IMR-90 (cell line): ENCODE results near the gene AOPEP. TPM values are rescaled to one million over a fixed set of nuclear protein-coding genes. Genes with fewer than 3 reads are reported as not detected.

Experiments used
- ATAC-seq: fragments of 200-7000 bp; cut with Tn5 transposase; 2 replicates; pipeline ENCODE4 v1.9.1; 2020; ENCODE audit warnings: low read depth, mild to moderate bottlenecking, moderate library complexity
- BruUV-seq: library from RNA; stranded (reverse); fragments of 400-500 nt; replicated peaks from 2 replicates; lab custom pipeline; 2021; lab: Mats Ljungman, UMichigan
- CTCF ChIA-PET: fragments of 300-600 bp; formaldehyde crosslinking; extraction: SDS; loops from one replicate; lab custom pipeline; 2021; ENCODE audit warnings: antibody characterized with exemption; lab: Yijun Ruan, JAX
- POLR2A ChIA-PET: fragments of 300-600 bp; sonication (Branson Sonifier 250); formaldehyde crosslinking; loops from one replicate; lab custom pipeline; 2022; ENCODE audit warnings: antibody characterized with exemption; ENCODE audit not compliant: unreplicated experiment; lab: Charles Lee
- DNase-seq: peaks from one replicate; pipeline ENCODE4 v3.0.0; 2013
- H2AFZ ChIP-seq: replicated peaks from 2 replicates; pipeline ENCODE3; 2013; ENCODE audit warnings: low read length, mild to moderate bottlenecking; ENCODE audit not compliant: poor library complexity
- H2AK5ac ChIP-seq: 2 replicates; pipeline ENCODE4 v1.6.1; 2013; ENCODE audit warnings: low read depth, low read length, inconsistent platforms
- H2AK9ac ChIP-seq: replicated peaks from 2 replicates; pipeline ENCODE3; 2013; ENCODE audit warnings: mild to moderate bottlenecking, low read depth, low read length, moderate library complexity; ENCODE audit not compliant: poor library complexity
- H2BK120ac ChIP-seq: 2 replicates; pipeline ENCODE4 v1.6.1; 2013; ENCODE audit warnings: low read depth, low read length, inconsistent platforms
- H2BK15ac ChIP-seq: 3 replicates; pipeline ENCODE4 v1.6.1; 2013; ENCODE audit warnings: low read depth, low read length, inconsistent platforms
- H2BK20ac ChIP-seq: 2 replicates; pipeline ENCODE4 v1.6.1; 2013; ENCODE audit warnings: low read depth, mild to moderate bottlenecking, inconsistent platforms, low read length, moderate library complexity
- H2BK5ac ChIP-seq: 2 replicates; pipeline ENCODE4 v1.6.1; 2013; ENCODE audit warnings: mild to moderate bottlenecking, low read depth, low read length, inconsistent platforms; ENCODE audit not compliant: poor library complexity, severe bottlenecking
- H3K14ac ChIP-seq: replicated peaks from 2 replicates; pipeline ENCODE4 v1.6.1; 2013; ENCODE audit warnings: low read depth, low read length, inconsistent platforms
- H3K18ac ChIP-seq: 2 replicates; pipeline ENCODE4 v1.6.1; 2013; ENCODE audit warnings: low read depth, low read length, control low read depth
- H3K23ac ChIP-seq: 2 replicates; pipeline ENCODE4 v1.6.1; 2013; ENCODE audit warnings: low read depth, low read length, inconsistent platforms
- H3K27ac ChIP-seq: 2 replicates; pipeline ENCODE4 v1.5.1; 2013; ENCODE audit warnings: mild to moderate bottlenecking, control low read depth, low read length; ENCODE audit not compliant: insufficient read depth
- H3K27me3 ChIP-seq: 2 replicates; pipeline ENCODE4 v1.6.1; 2013; ENCODE audit warnings: low read length; ENCODE audit not compliant: control insufficient read depth, insufficient read depth
- H3K36me3 ChIP-seq: 2 replicates; pipeline ENCODE4 v1.6.1; 2013; ENCODE audit warnings: low read length, mixed read lengths; ENCODE audit not compliant: control insufficient read depth, insufficient read depth
- H3K4ac ChIP-seq: 2 replicates; pipeline ENCODE4 v1.6.1; 2013; ENCODE audit warnings: low read depth, low read length, inconsistent platforms
- H3K4me1 ChIP-seq: 2 replicates; pipeline ENCODE4 v1.6.1; 2013; ENCODE audit warnings: low read length, mixed read lengths; ENCODE audit not compliant: control insufficient read depth, insufficient read depth
- H3K4me2 ChIP-seq: 2 replicates; pipeline ENCODE4 v1.6.1; 2013; ENCODE audit warnings: low read depth, mild to moderate bottlenecking, control low read depth, low read length, moderate library complexity
- H3K4me3 ChIP-seq: 2 replicates; pipeline ENCODE4 v1.5.1; 2013; ENCODE audit warnings: low read depth, mild to moderate bottlenecking, control low read depth, low read length, moderate library complexity; ENCODE audit not compliant: insufficient read depth
- H3K56ac ChIP-seq: 2 replicates; pipeline ENCODE4 v1.6.1; 2013; ENCODE audit warnings: low read length, inconsistent platforms; ENCODE audit not compliant: insufficient read depth; ENCODE audit errors: extremely low read depth
- H3K79me1 ChIP-seq, 2 experiments: 2 replicates each; pipeline ENCODE4 v1.6.1; 2013; ENCODE audit warnings: low read length in 2 of 2, inconsistent platforms in 1 of 2, low read depth in 1 of 2
- H3K9ac ChIP-seq: 2 replicates; pipeline ENCODE4 v1.6.1; 2013; ENCODE audit warnings: low read depth, low read length, control low read depth
- H3K9me1 ChIP-seq: 2 replicates; pipeline ENCODE4 v1.6.1; 2013; ENCODE audit warnings: low read length, inconsistent platforms; ENCODE audit not compliant: insufficient read depth
- H3K9me3 ChIP-seq: 2 replicates; pipeline ENCODE4 v1.6.1; 2013; ENCODE audit warnings: low read length; ENCODE audit not compliant: control insufficient read depth, insufficient read depth
- H4K20me1 ChIP-seq: 2 replicates; pipeline ENCODE4 v1.6.1; 2013; ENCODE audit warnings: low read length, inconsistent platforms; ENCODE audit not compliant: insufficient read depth
- H4K5ac ChIP-seq: 2 replicates; pipeline ENCODE4 v1.6.1; 2013; ENCODE audit warnings: mild to moderate bottlenecking, low read depth, low read length, control low read depth
- H4K8ac ChIP-seq, 2 experiments: 2 replicates each; pipeline ENCODE4 v1.6.1; 2013; ENCODE audit warnings: low read depth in 2 of 2, low read length in 2 of 2, control low read depth in 1 of 2, inconsistent platforms in 1 of 2
- H4K91ac ChIP-seq: 2 replicates; pipeline ENCODE4 v1.6.1; 2013; ENCODE audit warnings: low read depth, low read length, inconsistent platforms; ENCODE audit not compliant: insufficient read depth
- CEBPB ChIP-seq: IDR thresholded peaks from 2 replicates; pipeline ENCODE4 v1.6.1; 2012; ENCODE audit warnings: low read depth, low read length, improper control_type of control experiment
- CTCF ChIP-seq: conservative IDR thresholded peaks from 2 replicates; pipeline ENCODE4 v1.5.1; 2012; ENCODE audit warnings: mild to moderate bottlenecking, low read depth, low read length, improper control_type of control experiment
- ELK1 ChIP-seq: fragments of 150-350 bp; IDR thresholded peaks from 2 replicates; pipeline ENCODE4 v1.6.1; 2016; ENCODE audit warnings: low read depth, mild to moderate bottlenecking, low read length, moderate library complexity, borderline replicate concordance
- FOS ChIP-seq: fragments of 150-350 bp; IDR thresholded peaks from 2 replicates; pipeline ENCODE4 v1.6.1; 2016; ENCODE audit warnings: low read depth, low read length
- MAFK ChIP-seq: IDR thresholded peaks from 2 replicates; pipeline ENCODE4 v1.6.1; 2012; ENCODE audit warnings: low read depth, low read length, improper control_type of control experiment
- MAZ ChIP-seq: IDR thresholded peaks from 2 replicates; pipeline ENCODE4 v1.6.1; 2012; ENCODE audit warnings: low read depth, mild to moderate bottlenecking, low read length, improper control_type of control experiment, moderate library complexity, borderline replicate concordance
- MXI1 ChIP-seq: IDR thresholded peaks from 2 replicates; pipeline ENCODE4 v1.6.1; 2012; ENCODE audit warnings: low read depth, mild to moderate bottlenecking, low read length, moderate library complexity, borderline replicate concordance
- POLR2A ChIP-seq: IDR thresholded peaks from 2 replicates; pipeline ENCODE4 v1.6.1; 2012; ENCODE audit warnings: mild to moderate bottlenecking, low read depth, low read length
- RAD21 ChIP-seq: IDR thresholded peaks from 2 replicates; pipeline ENCODE4 v1.6.1; 2012; ENCODE audit warnings: low read length, improper control_type of control experiment
- RFX5 ChIP-seq: IDR thresholded peaks from 2 replicates; pipeline ENCODE4 v1.8.0; 2012; ENCODE audit warnings: low read depth, mild to moderate bottlenecking, low read length, moderate library complexity
- USF2 ChIP-seq: fragments of 150-350 bp; IDR thresholded peaks from 2 replicates; pipeline ENCODE4 v1.6.1; 2017; ENCODE audit warnings: mild to moderate bottlenecking, antibody characterized with exemption, low read length, low read depth
- WGBS, 2 experiments: methylation state at CpG; one replicate each; pipeline versions ENCODE4 v1.1.5 to v1.1.7; 2013; ENCODE audit warnings: missing lambda C conversion rate in 2 of 2; ENCODE audit not compliant: insufficient read length in 1 of 2; ENCODE audit errors: extremely low coverage in 2 of 2; 5-methylcytosine and 5-hydroxymethylcytosine counted together
- dilution Hi-C: fragments of 300-500 bp; cut with HindIII; formaldehyde crosslinking; loops from one replicate; pipeline ENCODE4 v1.14.3; 2018; ENCODE audit warnings: low sequenced_read_pairs; ENCODE audit not compliant: unreplicated experiment
- in situ Hi-C: fragments of 300-500 bp; cut with MboI; formaldehyde crosslinking; loops from 3 replicates; pipeline ENCODE4 v1.14.3; 2019; ENCODE audit warnings: low sequenced_read_pairs, inconsistent platforms, mixed read lengths
- intact Hi-C: fragments of 100-400 bp; cut with micrococcal nuclease; formaldehyde crosslinking; loops from 2 replicates; pipeline ENCODE4 v1.10.0; 2022
- polyA plus RNA-seq, 3 experiments: library from polyadenylated mRNA; depleted of rRNA; stranded (reverse); fragments of >200 nt; gene quantifications; 2 replicates each; pipeline ENCODE4 v1.2.3, GENCODE V29; 2012; ENCODE audit warnings: low replicate concordance in 1 of 3
- total RNA-seq: library from RNA; depleted of rRNA; stranded (reverse); fragments of >200 nt; gene quantifications from 2 replicates; pipeline ENCODE4 v1.2.3, GENCODE V29; 2012

Gene AOPEP
- total and polyA plus RNA-seq, 2 of the 4 experiments (the other 2 are of a cell fraction), result 34.9 to 38.7 TPM

GRCh38 chr9:94981723-94982090 lies 255.2 kb downstream of the AOPEP start:
- Histone ChIP-seq H3K79me1 (no peaks in the 10 kb centered on the region; a peak in 1 of 4 replicates), H2BK15ac (no peak overlapping the region), H2AK9ac (no peak overlapping the region), H2BK20ac (no peak overlapping the region), H3K4me2 (no peak overlapping the region), H3K4ac (no peak overlapping the region), H2AK5ac (no peak overlapping the region), H3K23ac (no peak overlapping the region), H3K18ac (no peak overlapping the region), H3K36me3 (no peaks in the 10 kb centered on the region), H4K20me1 (no peaks in the 10 kb centered on the region), H3K9me1 (no peaks in the 10 kb centered on the region; the same call in 1 of the 2 replicates), H2BK5ac (no peak overlapping the region), H3K27ac (no peak overlapping the region), H3K4me1 (no peaks in the 10 kb centered on the region), H4K5ac (no peak overlapping the region), H3K56ac (no peak overlapping the region), H2AFZ (no peak overlapping the region), H3K27me3 (no peaks in the 10 kb centered on the region), H3K9me3 (no peaks in the 10 kb centered on the region), H4K8ac (no peak overlapping the region), H3K14ac (no peak overlapping the region), H2BK120ac (no peak overlapping the region), H4K91ac (no peak overlapping the region), H3K9ac (no peak overlapping the region), H3K4me3 (no peak overlapping the region)
- DNase-seq (no peak), ATAC-seq (no peak)
- dilution Hi-C loops, result no loop called here
- no TSS peak for BruUV-seq
- TF ChIP-seq USF2 (no peak), POLR2A (no peak), CEBPB (no peak), MAZ (no peak), RFX5 (no peak), MXI1 (no peak), FOS (no peak), CTCF (no peak), RAD21 (no peak), ELK1 (no peak), MAFK (no peak)
- CTCF ChIA-PET, result no interaction called here
- POLR2A ChIA-PET, result no interaction called here
- WGBS, 2 experiments, result no CpG with 5 or more reads among the region's 3 CpGs
- in situ Hi-C loops, result no loop called here
- intact Hi-C loops, result no loop called here
